A549 treated with AZD9567 at 1 μM for 4 hours (cell line): ENCODE results near the gene ZMYND12. TPM values are rescaled to one million over a fixed set of nuclear protein-coding genes. Genes with fewer than 3 reads are reported as not detected.

Experiments used
- total RNA-seq: library from RNA; stranded (reverse); fragments of 200-300 nt; extraction: Qiagen RNA extraction; gene quantifications from 5 replicates; pipeline ENCODE4 v1.2.3, GENCODE V29; 2022; ENCODE audit not compliant: insufficient read depth

Gene ZMYND12, protein sequence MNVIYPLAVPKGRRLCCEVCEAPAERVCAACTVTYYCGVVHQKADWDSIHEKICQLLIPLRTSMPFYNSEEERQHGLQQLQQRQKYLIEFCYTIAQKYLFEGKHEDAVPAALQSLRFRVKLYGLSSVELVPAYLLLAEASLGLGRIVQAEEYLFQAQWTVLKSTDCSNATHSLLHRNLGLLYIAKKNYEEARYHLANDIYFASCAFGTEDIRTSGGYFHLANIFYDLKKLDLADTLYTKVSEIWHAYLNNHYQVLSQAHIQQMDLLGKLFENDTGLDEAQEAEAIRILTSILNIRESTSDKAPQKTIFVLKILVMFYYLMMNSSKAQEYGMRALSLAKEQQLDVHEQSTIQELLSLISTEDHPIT
- 0.24 to 0.81 TPM (median 0.27 TPM) in 4 of 5 replicates, not detected in the other for total RNA-seq

DNA sequence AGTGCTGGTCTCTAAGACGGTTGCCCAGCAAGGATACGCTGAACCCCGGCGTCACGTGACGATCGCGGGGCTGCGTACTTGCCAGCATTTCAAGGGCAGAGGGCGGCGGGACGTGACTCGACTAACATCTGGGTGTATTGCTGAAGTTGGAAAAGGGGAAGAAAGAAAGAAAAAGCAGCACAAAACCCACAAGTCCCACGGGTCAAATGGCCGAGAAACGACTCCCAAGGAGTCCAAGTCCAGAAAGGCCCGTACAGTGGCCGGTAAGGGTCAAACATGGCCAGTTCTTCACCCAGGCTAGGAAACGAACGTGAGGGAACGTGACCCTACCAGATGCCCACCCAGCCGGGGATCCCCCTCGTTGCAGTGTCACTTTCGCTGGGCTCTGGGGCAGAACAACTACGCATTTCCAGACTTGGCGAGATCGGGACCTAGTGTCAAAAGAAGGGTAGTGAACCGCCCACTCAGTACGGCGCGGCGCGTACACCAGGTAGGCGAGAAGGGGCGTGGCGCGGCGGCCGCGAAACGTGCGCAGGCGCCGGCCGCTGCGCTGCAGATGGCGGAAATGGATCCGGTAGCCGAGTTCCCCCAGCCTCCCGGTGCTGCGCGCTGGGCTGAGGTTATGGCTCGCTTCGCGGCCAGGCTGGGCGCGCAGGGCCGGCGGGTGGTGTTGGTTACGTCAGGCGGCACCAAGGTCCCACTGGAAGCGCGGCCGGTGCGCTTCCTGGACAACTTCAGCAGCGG, at the start of gene ZMYND12, which contains the start of gene PPCS:
Gene ZMYND12, minus strand, starts transcription at position 13 of the 744 bp plus-strand sequence. CDS start 25 bp downstream, outside the sequence.
Gene PPCS, plus strand, starts transcription at position 534 of the 744 bp plus-strand sequence. Its CDS starts 23 bp downstream, at position 557.

DNA sequence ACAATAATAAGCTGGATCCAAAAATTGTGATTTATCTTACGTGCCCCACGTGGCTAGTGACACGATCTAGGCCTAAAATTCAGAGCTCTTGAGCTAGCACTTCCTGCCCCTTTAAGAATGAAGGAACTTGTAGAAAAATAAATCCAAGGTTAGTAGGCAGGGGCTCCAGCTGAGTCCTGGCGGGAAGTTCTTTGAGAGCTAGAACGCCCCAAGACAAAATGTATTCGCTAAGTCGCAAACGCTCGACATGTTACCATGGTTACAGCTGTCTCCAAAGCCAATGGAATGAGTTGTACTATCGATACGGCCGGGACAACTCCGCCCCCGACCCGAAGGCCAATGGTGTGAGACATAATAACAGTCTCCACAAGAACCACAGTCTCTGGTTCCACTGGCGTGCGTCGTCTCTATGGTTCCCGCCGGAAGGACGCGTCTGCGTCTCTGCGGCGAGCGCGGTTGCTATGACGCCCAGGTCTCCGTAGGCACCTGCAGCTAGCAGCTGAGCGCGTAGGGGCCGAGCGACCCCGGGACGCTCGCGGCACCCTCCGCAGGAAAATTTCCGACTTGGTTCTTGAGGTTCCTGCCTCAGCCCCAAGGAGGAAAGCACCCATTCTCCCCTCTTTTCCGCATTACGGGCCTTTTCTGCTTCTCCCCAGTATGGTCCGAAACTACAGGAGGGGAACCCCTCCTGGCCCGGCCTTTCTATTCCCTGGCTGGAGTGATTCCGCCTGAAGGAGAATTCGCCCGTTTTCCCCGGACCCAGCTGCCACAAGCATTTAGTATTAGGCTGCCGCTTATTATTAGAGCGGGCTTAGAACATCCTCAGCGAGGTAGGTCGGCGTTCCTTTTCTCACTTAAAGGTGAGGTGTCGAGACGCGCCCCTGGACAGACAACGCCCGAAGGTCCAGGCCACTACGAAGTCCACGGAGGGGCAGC, 7.3 kb upstream of the ZMYND12 start, which contains the start of gene CCDC30:
Gene CCDC30, plus strand, starts transcription at position 459 of the 936 bp plus-strand sequence. CDS start 17,266 bp downstream, outside the sequence.

DNA sequence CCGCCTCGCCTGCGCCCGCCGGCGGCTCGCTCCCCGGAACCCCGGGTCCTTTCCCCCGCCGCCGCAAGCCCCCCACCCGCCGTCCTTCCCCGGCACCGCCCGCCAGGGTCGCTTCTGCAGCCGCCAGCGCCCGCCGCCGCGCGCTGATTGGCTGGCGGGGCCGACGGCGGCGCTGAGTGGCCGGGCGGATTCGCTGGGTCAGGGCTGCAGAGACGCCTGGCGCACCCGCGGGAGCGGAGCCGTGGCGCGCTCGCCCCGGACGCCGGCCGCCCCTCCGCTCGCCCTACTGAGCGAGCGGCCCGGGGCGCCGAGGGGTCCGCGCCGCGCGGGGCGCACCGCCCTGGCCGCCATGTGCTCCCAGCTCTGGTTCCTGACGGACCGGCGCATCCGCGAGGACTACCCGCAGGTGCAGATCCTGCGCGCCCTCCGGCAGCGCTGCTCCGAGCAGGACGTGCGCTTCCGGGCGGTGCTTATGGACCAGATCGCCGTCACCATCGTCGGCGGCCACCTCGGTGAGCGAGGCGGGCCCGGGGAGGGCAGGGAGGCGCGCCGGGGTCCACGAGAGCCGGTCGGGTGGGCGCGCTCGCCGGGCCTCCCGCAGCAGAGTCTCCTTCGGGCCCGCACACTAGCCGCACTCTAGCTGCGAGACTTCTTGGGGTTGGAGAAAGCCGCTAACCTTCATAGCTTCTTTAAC, 75.1 kb downstream of the ZMYND12 start, which contains the start of gene RIMKLA:
Gene RIMKLA, plus strand, starts transcription at position 207 of the 694 bp plus-strand sequence. Its CDS starts 143 bp downstream, at position 350.

Other genes with a start within 250 kb of the ZMYND12 start
- 16.7 to 20.7 TPM (median 17.8 TPM) in 5 replicates for gene FOXJ3, start 120.8 kb downstream of the ZMYND12 start, total RNA-seq
- 0.49 to 1.4 TPM (median 1.1 TPM) in 5 replicates for gene RIMKLA, start 75.2 kb downstream of the ZMYND12 start, total RNA-seq
- 32.5 to 41.6 TPM (median 38.5 TPM) in 5 replicates for gene PPCS, start 521 bp upstream of the ZMYND12 start, total RNA-seq
- gene CCDC30, start 7.3 kb upstream of the ZMYND12 start, total RNA-seq = 0.36 to 0.88 TPM (median 0.54 TPM) in 4 of 5 replicates, not detected in the other
- 45.9 to 63.6 TPM (median 61.0 TPM) in 5 replicates for gene PPIH, start 202.4 kb upstream of the ZMYND12 start, total RNA-seq
- 718 to 786 TPM (median 772 TPM) in 5 replicates for gene YBX1, start 226.4 kb upstream of the ZMYND12 start, total RNA-seq